COLO668 (cell line): ENCODE measurements around the gene KLF13.

ENCODE experiments used
- DNase-seq: peaks from one replicate; lab custom pipeline; 2025; ENCODE audit not compliant: unreplicated experiment; lab: John Stamatoyannopoulos, UW

KLF13 gene

GRCh38 chr15:31331389-31331788 lies 4.8 kb downstream of the KLF13 start:
- no peak for DNase-seq

- DNase-seq, result no peak
These were observed 5.5 kb downstream of the KLF13 start for GRCh38 chr15:31332020-31332680.

DNA sequence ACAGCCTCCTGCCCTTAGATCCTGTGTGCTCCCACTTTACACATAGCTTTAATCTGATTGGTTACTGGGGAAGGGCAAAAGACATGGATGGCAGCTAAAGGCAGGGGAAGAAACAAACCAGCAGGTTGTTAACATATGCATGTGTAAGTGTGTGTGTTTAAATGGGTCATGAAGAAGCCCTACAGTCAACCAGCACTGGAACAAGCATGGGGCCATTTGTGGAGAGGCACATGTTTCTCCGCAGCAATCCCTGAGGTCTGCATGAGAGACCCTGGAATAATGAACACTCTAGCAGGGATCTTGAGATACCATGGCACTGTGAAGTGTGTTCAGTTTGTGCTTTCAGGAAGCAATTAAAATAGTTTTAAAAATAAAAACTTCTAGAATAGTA lies 6.0 kb downstream of the KLF13 start:
- no peak for DNase-seq

- DNase-seq, result no peak
These were observed 6.5 kb downstream of the KLF13 start for GRCh38 chr15:31333119-31333518.

GRCh38 chr15:31333820-31334219 lies 7.2 kb downstream of the KLF13 start:
- no peak for DNase-seq

GRCh38 chr15:31335989-31336592 lies 9.5 kb downstream of the KLF13 start:
- DNase-seq, result no peak

DNA sequence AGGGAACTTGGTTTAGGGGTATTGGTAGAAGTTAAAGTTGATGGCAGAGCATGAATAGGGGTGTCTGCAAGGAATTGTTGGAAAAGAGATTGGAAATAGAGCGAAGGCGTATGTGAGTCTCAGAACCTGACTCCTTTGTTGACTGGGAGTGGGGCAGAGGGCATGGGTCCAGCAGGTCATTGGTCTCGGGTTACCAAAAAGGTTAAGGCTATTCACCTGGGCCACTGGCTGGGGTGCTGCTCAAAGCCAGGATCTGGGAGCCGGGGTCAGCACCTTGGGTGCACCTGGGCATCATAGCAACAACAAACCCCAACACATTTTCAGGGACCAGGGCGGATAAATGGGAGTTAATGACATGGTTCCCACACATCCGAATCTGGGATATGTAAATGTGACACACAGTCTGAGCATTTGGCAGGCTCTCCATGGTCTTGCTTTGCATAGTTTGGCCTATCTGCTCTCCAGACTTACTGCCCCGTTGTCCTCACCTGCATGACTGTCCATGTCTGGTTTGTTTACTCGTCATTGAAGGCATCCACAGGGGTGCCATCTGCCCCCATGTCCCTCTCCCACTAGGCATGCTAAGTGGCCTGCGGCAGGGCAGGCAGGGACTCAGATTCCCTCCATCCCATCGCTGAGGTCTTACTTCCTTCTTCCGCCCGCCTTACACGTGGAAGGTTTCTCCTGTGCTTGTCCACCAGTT lies 10.1 kb downstream of the KLF13 start:
- DNase-seq, result peak; percentile 48

- no peak for DNase-seq
These were observed 10.9 kb downstream of the KLF13 start for GRCh38 chr15:31337352-31338031.

DNA sequence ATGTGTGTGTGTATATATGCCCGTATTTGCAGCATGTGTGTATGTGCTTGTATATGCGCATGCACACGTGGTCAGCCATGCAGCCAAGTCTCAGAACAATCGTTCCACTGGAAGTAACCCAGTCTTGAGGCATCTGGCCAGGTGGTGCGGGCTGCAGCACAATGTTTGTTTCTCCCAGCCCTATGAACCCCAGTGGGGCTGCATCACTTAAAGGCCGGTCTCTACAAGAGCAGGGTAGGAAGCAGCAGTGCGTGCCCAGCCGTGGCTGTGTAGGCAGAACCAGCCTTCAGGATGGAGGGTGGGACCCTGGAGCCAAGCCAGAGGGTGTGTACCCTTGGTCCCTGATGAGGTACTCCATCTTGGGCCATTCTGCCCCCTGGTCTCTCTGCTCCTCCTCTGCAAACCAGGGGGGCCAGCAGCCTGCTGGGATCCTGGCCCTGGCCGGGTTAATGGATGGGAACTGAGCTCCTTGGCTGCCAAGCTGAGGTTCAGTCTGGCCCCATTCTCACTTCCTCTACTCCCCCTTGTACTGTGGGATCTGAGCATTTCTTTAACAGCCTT lies 11.8 kb downstream of the KLF13 start:
- no peak for DNase-seq

- peak; percentile 61 for DNase-seq
These were observed 12.4 kb downstream of the KLF13 start for GRCh38 chr15:31338879-31339557.

DNA sequence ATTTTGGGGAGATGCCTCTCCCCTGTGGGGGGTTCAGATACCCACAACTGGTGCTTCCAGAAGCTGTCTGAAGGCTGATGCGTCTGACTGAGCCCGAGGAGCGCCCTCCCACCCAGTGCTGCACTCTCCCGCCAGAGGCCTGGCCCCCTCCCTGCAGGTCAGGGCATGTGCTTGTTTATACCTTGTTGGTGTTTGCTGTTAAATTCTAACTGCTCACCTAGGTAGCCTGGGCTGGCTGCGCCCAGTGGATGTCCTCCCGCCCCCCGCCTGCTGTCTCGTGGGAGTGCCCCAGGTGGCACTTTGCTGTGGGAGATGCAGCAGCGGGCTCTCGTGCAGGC lies 12.9 kb downstream of the KLF13 start:
- DNase-seq, result peak; percentile 64

DNA sequence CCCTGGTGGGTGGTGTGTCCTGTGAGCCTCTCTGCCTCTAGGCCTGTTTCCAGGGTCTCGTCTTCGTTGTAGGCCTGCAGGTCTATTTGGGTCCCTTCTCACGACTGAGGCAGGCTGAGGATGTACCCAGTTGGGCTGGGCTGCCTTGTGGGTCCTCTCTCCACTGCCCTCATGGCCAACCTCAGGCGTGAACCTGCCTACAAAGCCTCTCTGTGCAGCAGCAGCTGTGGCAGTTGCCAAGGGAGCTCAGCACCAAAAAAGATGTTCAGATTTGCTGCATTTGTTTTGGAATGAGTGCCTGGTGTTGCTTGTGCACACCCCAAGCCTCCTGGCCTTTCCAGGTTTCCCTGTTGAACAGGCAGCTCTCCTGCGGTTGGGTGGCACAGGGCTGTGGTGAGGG lies 13.4 kb downstream of the KLF13 start:
- DNase-seq, result no peak

GRCh38 chr15:31340592-31340991 lies 14.0 kb downstream of the KLF13 start:
- DNase-seq, result no peak

DNA sequence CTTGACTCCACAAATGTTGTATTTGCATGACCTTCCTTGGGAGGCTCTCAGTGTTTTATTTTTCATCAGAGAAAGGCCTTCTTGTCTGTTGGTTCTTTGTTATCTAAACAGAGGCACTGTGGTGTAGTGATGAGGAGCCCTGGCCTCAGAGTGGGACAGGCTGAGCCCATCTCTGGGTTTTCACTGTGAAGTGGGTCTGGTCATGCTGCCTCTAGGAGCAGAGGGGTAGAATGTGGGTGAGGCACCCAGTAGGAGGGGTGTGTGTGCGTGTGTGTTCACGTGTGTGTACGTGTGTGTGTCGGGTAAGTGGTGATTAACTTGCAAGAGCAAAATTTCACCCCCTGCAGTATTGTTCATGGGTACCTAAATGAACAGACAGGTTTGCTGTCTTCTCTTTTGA lies 14.4 kb downstream of the KLF13 start:
- DNase-seq, result no peak

DNA sequence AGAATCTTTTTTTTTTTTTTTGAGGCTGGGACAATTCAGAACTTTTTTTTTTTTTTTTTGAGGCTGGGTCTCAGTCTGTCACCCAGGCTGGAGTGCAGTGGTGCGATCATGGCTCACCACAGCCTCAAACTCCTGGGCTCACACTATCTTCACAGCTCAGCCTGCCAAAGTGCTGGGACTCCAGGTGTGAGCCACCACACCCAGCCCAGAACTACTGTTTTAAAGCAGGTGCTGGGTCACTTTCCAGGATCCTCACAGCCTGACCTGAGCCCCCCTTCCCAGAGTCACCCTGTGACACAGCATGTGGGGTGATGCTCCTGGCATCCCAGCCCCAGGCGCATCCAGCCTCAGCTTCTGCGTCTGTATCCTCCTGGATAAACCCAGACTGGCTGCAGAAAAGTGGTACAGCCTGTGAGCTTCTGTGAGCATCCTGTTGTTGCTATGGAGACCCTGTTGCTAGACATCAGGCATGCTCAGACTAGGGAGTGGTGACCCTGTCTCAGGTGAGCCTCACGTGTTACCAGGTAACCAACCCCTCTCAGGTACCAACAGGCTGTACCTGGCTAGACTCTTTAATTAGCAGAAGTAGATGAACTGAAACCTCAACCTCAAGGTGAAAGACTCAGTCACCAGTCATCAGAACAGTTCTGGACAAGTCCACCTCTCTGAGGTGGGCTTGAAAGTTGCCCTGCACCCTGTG lies 15.0 kb downstream of the KLF13 start:
- DNase-seq, result peak; percentile 27

DNA sequence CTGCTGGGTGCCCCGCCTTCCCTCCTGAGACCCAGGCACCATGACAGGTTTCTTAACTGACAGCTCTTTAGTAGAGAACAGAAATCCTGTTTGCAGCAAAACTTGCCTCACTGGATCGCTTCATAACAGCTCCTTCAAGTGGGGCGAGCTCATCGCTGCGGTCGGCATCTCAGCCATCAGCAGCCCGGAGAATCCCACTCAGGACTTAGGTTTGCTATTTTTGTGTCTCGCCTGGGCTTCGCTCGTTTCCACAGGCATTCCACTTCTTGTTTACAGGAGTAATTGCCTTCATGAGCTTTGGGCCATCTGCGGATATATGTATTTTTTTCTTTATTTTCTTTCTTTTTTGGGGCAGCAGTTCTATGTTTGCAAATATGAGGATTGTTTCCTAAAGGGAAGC lies 15.7 kb downstream of the KLF13 start:
- no peak for DNase-seq

DNA sequence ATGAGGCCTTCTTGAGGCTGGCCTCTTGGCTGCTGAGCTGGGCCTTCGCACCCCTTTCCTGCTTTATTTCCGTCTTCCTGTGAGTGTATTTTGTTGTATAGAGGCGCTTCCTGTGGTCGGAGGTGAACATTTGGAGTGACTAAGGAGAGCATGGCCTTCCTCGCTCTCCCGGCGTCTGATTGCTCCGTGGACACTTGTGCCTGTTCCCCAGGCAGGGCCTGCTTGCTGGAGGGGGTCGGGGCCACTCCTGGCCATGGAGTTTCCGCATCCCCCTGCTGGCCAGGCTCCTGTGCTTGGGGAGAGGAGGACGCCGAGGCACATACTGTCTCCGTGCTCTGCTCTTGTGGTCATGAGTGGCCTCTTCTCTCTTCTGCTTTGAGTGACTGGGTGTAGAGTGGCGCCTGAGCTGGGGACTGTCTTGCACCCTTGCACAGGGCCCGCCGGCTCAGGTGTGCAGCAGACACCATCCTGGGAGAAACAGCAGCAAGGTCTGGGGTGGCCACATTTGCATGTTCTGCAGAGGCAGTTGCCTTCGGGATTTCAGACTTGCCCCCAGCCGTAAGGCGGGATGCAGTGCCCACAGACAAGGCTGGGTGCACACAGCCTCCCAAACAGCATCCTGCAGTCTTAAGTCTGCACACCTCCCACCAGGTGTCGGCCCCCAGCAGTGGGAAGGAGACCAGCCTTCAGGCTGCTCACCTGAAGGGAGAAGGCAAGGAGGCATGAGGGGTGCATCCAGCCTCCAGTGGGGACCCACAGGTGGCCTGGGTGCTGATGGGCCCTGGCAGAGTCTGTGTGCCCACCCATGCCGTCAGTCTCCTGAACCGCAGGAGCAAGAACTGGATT lies 16.4 kb downstream of the KLF13 start:
- DNase-seq, result no peak

DNA sequence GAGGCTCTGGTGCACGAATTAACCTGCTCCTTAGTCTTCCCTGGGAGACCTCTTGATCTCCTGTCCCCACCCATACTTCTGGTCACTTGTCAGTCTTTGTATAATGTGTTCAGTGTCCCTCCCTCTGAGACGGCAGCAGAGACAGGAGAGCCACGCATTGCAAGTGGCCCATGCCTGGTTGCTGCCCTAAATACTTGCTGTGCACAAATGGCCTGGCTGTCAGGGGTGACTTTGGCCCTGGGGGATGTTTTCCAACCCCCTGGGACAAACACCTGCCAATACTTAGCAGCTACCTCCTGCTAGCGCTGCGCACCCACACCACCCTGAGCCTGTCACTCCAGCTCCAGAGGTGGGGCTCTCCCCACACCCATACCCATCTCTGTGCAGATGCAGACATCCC lies 17.2 kb downstream of the KLF13 start:
- peak; percentile 18 for DNase-seq

DNA sequence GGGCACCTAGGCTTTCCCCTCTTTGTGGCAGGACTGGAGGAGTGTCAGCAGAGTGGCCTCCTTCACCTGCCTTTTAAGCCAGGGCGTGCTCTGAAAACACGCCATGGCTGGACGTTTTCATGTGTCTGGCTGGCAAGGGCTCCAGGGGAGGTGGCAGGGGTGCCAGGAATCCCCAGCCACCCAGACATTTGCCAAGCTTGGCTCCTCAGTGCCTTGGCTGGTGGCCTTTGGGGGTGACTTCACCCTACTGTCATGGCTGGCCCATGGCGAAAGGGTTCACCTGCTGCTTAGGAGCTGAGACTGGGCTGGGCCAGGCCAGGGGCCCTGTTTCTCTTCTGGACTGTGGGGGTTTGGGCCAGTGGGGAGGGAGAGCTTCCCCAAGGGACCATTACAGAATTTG lies 17.6 kb downstream of the KLF13 start:
- no peak for DNase-seq
